Right atrium auricular region (tissue), 2 donors: ENCODE data around the gene WDR5. TPM values are rescaled to one million over a fixed set of nuclear protein-coding genes. Genes with fewer than 3 reads are reported as not detected.

Experiments
- DNase-seq: peaks from one replicate; pipeline ENCODE4 v3.0.0-alpha.2; 2019; ENCODE audit warnings: low spot score
- H3K27ac ChIP-seq, 2 donors: fragments of 200-600 bp; sonication (generic); 1 replicate in 1 of 2; 2 replicates in 1 of 2; pipeline ENCODE4 v1.5.1; 2016 to 2019
- H3K27me3 ChIP-seq, 2 donors: fragments of 200-600 bp; sonication (generic); one replicate each; pipeline versions ENCODE4 v1.5.1 to v1.6.0; 2017 to 2019
- H3K36me3 ChIP-seq: fragments of 200-600 bp; sonication (generic); one replicate; pipeline ENCODE4 v1.5.1; 2016
- H3K4me1 ChIP-seq, 2 donors: fragments of 200-600 bp; sonication (generic); one replicate each; pipeline versions ENCODE4 v1.5.1 to v1.6.0; 2017 to 2019
- H3K4me3 ChIP-seq, 2 donors: fragments of 200-600 bp; sonication (generic); 1 replicate in 1 of 2; 2 replicates in 1 of 2; pipeline ENCODE4 v1.5.1; 2017 to 2019; ENCODE audit warnings: mild to moderate bottlenecking in 1 of 2, moderate library complexity in 1 of 2
- H3K9me3 ChIP-seq, 2 donors: fragments of 200-600 bp; sonication (generic); one replicate each; pipeline ENCODE4 v1.5.1; 2019
- total RNA-seq, 2 donors: library from RNA; depleted of rRNA; stranded (reverse); fragments of >200 nt; gene quantifications; one replicate each; pipeline ENCODE4 v1.1.0, GENCODE V29; 2016
- TF ChIP-seq, protein P1 (sequence below), 2 donors: fragments of 200-600 bp; sonication (generic); IDR thresholded peaks; one replicate each; pipeline ENCODE4 v1.5.1; 2019; ENCODE audit warnings: antibody characterized with exemption in 2 of 2

Gene WDR5
- total RNA-seq, 2 donors from 2014 or later: 14.1 to 17.5 TPM

DNA sequence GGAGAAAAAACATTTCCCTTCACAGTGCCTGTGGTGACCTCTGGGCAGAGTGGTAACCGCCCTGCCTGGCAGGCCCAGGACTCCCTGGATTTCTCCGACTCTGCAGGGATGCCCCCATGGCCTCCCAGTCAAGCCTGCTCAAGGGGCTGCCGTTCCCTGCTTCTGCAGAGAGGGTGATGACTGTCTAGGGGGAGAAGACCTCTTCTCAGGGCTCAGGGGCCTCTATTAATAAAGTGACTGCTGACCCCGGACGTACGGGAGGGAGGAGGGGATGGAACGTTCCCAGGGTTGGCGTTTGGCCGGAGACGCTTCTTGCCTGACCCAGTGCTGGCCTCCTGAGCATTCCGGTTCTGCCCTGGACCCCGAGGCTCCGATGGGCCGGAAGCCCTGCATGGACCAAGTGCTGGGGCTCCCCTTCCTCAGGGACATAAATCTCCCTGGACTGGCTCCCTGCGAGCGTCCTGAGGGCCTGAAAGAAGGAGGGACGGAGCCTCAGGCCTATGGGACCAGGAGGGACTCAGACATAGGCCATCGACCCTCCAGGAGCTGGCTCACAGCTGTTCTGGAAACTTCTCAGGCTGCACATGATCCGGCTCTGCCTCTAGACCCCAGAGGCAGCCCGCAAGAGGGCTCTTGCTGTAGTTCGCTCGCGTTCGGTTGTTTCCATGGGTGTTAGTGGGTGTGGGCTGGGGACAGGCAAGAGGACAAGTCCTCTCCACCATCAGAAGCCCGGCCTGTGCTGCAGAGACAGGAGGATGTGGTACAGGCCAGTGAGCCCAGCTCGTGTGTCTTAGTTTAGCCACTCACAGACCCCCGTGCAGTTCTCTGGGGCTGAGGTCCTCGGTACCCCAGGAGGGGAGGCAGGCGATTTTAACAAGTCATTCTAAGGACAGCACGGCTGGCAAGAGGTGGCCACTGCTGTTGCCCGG lies 36.6 kb downstream of the WDR5 start:
- DNase-seq: no peak
- Histone ChIP-seq H3K9me3 (no peaks in the 10 kb centered on the region), H3K4me1 (peaks cover 0 to 26% of the 10 kb centered on the region in 2 donors), H3K27me3 (no peaks in the 10 kb centered on the region), H3K36me3 (no peaks in the 10 kb centered on the region), H3K4me3 (no peak overlapping the region), H3K27ac (peak overlapping the region in 1 of 2 donors; percentile 25)
- TF ChIP-seq, protein P1, sequence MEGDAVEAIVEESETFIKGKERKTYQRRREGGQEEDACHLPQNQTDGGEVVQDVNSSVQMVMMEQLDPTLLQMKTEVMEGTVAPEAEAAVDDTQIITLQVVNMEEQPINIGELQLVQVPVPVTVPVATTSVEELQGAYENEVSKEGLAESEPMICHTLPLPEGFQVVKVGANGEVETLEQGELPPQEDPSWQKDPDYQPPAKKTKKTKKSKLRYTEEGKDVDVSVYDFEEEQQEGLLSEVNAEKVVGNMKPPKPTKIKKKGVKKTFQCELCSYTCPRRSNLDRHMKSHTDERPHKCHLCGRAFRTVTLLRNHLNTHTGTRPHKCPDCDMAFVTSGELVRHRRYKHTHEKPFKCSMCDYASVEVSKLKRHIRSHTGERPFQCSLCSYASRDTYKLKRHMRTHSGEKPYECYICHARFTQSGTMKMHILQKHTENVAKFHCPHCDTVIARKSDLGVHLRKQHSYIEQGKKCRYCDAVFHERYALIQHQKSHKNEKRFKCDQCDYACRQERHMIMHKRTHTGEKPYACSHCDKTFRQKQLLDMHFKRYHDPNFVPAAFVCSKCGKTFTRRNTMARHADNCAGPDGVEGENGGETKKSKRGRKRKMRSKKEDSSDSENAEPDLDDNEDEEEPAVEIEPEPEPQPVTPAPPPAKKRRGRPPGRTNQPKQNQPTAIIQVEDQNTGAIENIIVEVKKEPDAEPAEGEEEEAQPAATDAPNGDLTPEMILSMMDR (IDR thresholded peaks at IDR 0.05): no peak

GRCh38 chr9:134173127-134174072 lies 37.5 kb downstream of the WDR5 start:
- no peak for DNase-seq
- TF ChIP-seq, protein P1 (IDR thresholded peaks at IDR 0.05): no peak
- Histone ChIP-seq H3K4me3 (no peak overlapping the region), H3K4me1 (peaks cover 0 to 31% of the 10 kb centered on the region in 2 donors), H3K9me3 (no peaks in the 10 kb centered on the region), H3K36me3 (no peaks in the 10 kb centered on the region), H3K27ac (peak overlapping the region in 1 of 2 donors; percentile 25), H3K27me3 (no peaks in the 10 kb centered on the region)

DNA sequence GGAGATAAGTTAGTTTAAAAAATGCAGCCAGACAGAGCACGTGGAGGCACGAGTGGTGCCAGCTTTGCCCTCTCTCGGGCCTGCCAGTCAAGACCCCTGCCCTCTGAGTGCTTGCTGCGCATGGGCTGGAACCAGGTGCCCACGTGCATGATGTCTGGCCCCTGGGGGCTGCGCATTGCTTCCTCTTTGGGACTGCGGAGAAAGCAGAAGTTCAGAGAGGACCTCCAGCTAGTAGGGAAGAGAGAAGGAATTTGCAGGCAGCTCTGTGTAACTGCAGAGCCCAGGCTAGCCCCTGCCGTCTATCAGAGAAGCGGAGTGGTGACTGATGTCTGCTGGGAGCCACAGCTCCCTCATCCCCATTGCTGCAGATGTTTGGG lies 38.2 kb downstream of the WDR5 start:
- no peaks in the 10 kb centered on the region for H3K9me3 ChIP-seq
- TF ChIP-seq, protein P1 (IDR thresholded peaks at IDR 0.05): no peak
- H3K36me3 ChIP-seq: no peaks in the 10 kb centered on the region
- H3K4me1 ChIP-seq: peaks cover 0 to 37% of the 10 kb centered on the region in 2 donors
- H3K27me3 ChIP-seq: no peaks in the 10 kb centered on the region
- DNase-seq: no peak
- H3K27ac ChIP-seq: no peak overlapping the region
- H3K4me3 ChIP-seq: no peak overlapping the region

DNA sequence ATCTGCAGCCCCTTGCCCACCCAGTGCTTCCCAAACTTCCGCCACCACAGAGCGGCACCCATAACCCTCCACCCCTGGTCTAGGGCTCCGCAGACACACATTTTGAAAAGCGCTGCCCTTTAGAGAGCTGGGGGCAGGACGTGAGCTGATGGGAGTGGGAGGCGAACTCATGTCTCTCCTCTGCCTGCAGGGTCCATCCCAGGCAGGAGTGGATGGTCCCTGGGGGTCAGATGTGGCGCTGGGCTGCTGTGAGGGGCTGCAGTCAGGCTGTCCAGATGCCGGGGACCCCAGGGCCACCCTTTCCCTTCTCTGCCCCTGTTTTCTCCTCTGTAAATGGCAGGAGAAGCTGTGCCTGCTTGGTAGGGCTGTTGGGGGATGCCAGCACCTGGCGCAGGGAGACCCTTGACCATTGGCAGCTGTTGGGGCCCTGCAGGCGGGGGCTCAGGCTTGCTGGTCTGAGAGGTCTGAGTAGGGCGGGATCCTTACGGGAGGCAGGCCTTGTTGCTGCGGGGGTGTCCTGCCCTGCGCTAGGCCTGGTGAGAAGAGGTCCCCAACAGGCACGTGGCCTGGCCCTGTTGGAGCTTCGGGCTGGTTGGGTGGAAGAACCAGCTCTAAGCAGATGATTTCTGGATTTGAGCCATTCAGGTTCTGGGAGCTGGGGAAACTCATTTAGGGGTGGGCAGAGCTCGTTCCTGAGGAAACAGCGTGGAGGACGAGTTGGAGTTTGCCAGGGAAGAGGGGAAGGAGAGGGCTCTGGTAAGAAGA lies 38.8 kb downstream of the WDR5 start:
- H3K4me3 ChIP-seq: no peak overlapping the region
- TF ChIP-seq, protein P1 (IDR thresholded peaks at IDR 0.05): no peak
- H3K4me1 ChIP-seq: peaks cover 0 to 41% of the 10 kb centered on the region in 2 donors
- no peaks in the 10 kb centered on the region for H3K9me3 ChIP-seq
- no peaks in the 10 kb centered on the region for H3K36me3 ChIP-seq
- no peak for DNase-seq
- no peak overlapping the region for H3K27ac ChIP-seq
- no peaks in the 10 kb centered on the region for H3K27me3 ChIP-seq

DNA sequence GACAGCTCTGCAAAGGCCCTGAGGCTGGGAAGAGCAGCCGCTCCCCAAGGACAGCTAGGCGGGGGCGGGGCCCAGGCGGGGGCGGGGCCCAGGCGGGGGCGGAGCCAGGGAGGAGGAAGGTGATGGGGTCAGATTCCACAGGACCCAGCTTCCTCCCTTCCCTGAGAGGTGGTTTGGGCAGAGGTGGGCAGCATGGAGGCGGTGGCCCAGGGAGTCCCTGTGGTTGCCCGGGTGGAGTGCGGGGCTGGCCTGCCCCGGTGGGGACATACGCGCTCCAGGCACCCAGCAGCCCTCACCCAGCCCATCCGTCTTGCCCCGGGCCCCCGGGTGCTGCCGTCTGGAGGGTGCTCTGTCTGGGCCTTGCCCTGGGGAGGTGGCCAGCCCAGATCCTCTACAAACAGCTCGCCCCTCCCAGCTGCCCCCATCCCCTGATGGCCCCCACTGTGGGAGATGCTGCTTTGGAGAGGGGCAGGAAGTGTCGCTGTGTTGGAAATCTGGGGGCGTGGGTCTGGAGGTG lies 39.5 kb downstream of the WDR5 start:
- Histone ChIP-seq H3K27ac (no peak overlapping the region), H3K9me3 (no peaks in the 10 kb centered on the region), H3K36me3 (no peaks in the 10 kb centered on the region), H3K4me3 (no peak overlapping the region), H3K4me1 (peaks cover 0 to 41% of the 10 kb centered on the region in 2 donors), H3K27me3 (no peaks in the 10 kb centered on the region)
- DNase-seq: no peak
- TF ChIP-seq, protein P1 (IDR thresholded peaks at IDR 0.05): no peak
